AG04449 (cell line): ENCODE results near the gene BFAR.
"Not testable (repeated sequence)": the region's sequence is repeated elsewhere in the genome, so short reads cannot be mapped to it uniquely, and the experiment has no call there.

Source experiments
- CTCF ChIA-PET: fragments of 350-600 bp; formaldehyde crosslinking; extraction: SDS; loops from one replicate; lab custom pipeline; 2021; ENCODE audit warnings: antibody characterized with exemption; lab: Yijun Ruan, JAX
- POLR2A ChIA-PET: fragments of 400-600, 350-600 bp; formaldehyde crosslinking; extraction: SDS; loops from one replicate; lab custom pipeline; 2020; ENCODE audit warnings: antibody characterized with exemption, inconsistent platforms; lab: Yijun Ruan, JAX
- DNase-seq: peaks from one replicate; pipeline ENCODE4 v3.0.0-alpha.2; 2010; ENCODE audit warnings: low read depth, low spot score
- H3K4me3 ChIP-seq: 2 replicates; pipeline ENCODE4 v1.5.1; 2011; ENCODE audit warnings: low read depth, mild to moderate bottlenecking, control low read depth, low read length
- CTCF ChIP-seq: IDR thresholded peaks from one replicate; pipeline ENCODE4 v1.5.1; 2011; ENCODE audit warnings: mild to moderate bottlenecking, moderate library complexity, low read length, control low read depth, inconsistent platforms; ENCODE audit not compliant: insufficient read depth; ENCODE audit errors: missing control alignments

BFAR gene

GRCh38 chr16:14616280-14616679 is 16.5 kb upstream of the BFAR start:
- CTCF ChIA-PET = interaction anchor here (1.1 kb wide), 1 partner anchor 16 kb away, joined by 3 read pairs; no protein-coding TSS in a partner anchor
- POLR2A ChIA-PET = no interaction called here
- H3K4me3 ChIP-seq = no peak overlapping the region
- TF ChIP-seq CTCF = no peak
- DNase-seq = no peak

- no peak for TF ChIP-seq CTCF
- ChIA-PET POLR2A (no interaction called here), CTCF (no interaction called here)
- no peak overlapping the region for H3K4me3 ChIP-seq
- DNase-seq = no peak
Observed at GRCh38 chr16:14618566-14618965, 14.2 kb upstream of the BFAR start.

- DNase-seq = no peak
- no peak for TF ChIP-seq CTCF
- H3K4me3 ChIP-seq = no peak overlapping the region
- POLR2A ChIA-PET = no interaction called here
- CTCF ChIA-PET = no interaction called here
Observed at GRCh38 chr16:14627078-14627477, 5.7 kb upstream of the BFAR start.

- H3K4me3 ChIP-seq = peak overlapping the region; percentile 97
- ChIA-PET POLR2A (no interaction called here), CTCF (interaction anchor here (0.6 to 1.2 kb wide), 3 partner anchors 100 to 705 kb away, joined by 3 to 4 read pairs (median 4); no protein-coding TSS in a partner anchor)
- no peak for TF ChIP-seq CTCF
- DNase-seq = no peak
Observed at GRCh38 chr16:14628806-14629611, 3.7 kb upstream of the BFAR start.

- peak overlapping the region; percentile 97 for H3K4me3 ChIP-seq
- no peak for DNase-seq
- no peak for TF ChIP-seq CTCF
- ChIA-PET POLR2A (no interaction called here), CTCF (interaction anchor here (0.8 to 1.2 kb wide), 2 partner anchors 101 to 706 kb away, joined by 4 read pairs; no protein-coding TSS in a partner anchor)
Observed at GRCh38 chr16:14629612-14629918, 3.2 kb upstream of the BFAR start.

GRCh38 chr16:14629919-14630619 is 2.7 kb upstream of the BFAR start, which contains the start of gene PARN:
Gene PARN (minus strand): TSS chr16:14630260. CDS start chr16:14630125, 135 bp downstream.
- peak within 1 kb of the TSS; percentile 97 for H3K4me3 ChIP-seq
- ChIA-PET POLR2A (no interaction called here), CTCF (interaction anchor here (0.8 to 0.9 kb wide), 2 partner anchors 101 to 380 kb away, joined by 3 to 4 read pairs; no protein-coding TSS in a partner anchor)
- TF ChIP-seq CTCF = no peak
- peak; percentile 74 for DNase-seq

GRCh38 chr16:14630620-14631330 is 2.0 kb upstream of the BFAR start:
- ChIA-PET CTCF (interaction anchor here (0.9 kb wide), 1 partner anchor 380 kb away, joined by 3 read pairs; no protein-coding TSS in a partner anchor), POLR2A (interaction anchor here (0.6 kb wide), 1 partner anchor 731 kb away, joined by 3 read pairs; no protein-coding TSS in a partner anchor)
- not testable (repeated sequence) for DNase-seq
- peak overlapping the region; percentile 52 for H3K4me3 ChIP-seq
